Spleen (tissue), 11 donors: ENCODE measurements around the gene PKNOX1. TPM values are rescaled to one million over a fixed set of nuclear protein-coding genes. Genes with fewer than 3 reads are reported as not detected.
A peak's percentile ranks its signal among the peaks of the same experiment; 100 is the strongest.

ENCODE experiments used
- DNase-seq: peaks from one replicate; pipeline ENCODE4 v3.0.0-alpha.2; 2020
- H3K27ac ChIP-seq, 8 donors: fragments of 200-600 bp; sonication (generic) in 7 of 8; 1 replicate in 4 of 8; 2 replicates in 4 of 8; pipeline versions ENCODE4 v1.5.0 to v1.8.0; 2016 to 2021; ENCODE audit warnings: inconsistent platforms in 4 of 8, mild to moderate bottlenecking in 4 of 8, moderate library complexity in 1 of 8
- H3K27me3 ChIP-seq, 7 donors: fragments of 200-600 bp; sonication (generic) in 6 of 7; replicated peaks in 1 of 7; 1 replicate in 4 of 7; 2 replicates in 3 of 7; pipeline versions ENCODE4 v1.5.0 to v1.8.0; 2016 to 2021; ENCODE audit warnings: inconsistent platforms in 3 of 7, mild to moderate bottlenecking in 1 of 7
- H3K36me3 ChIP-seq, 6 donors: fragments of 200-600 bp; sonication (generic) in 5 of 6; 1 replicate in 4 of 6; 2 replicates in 2 of 6; pipeline versions ENCODE4 v1.5.0 to v1.8.0; 2016 to 2021; ENCODE audit warnings: inconsistent platforms in 2 of 6
- H3K4me1 ChIP-seq, 6 donors: fragments of 200-600 bp; sonication (generic) in 5 of 6; 1 replicate in 3 of 6; 2 replicates in 3 of 6; pipeline versions ENCODE4 v1.5.0 to v1.8.0; 2016 to 2021; ENCODE audit warnings: inconsistent platforms in 3 of 6
- H3K4me3 ChIP-seq, 8 donors: fragments of 200-600 bp; sonication (generic) in 7 of 8; 1 replicate in 4 of 8; 2 replicates in 4 of 8; pipeline versions ENCODE4 v1.5.0 to v1.8.0; 2016 to 2021; ENCODE audit warnings: inconsistent platforms in 4 of 8, mild to moderate bottlenecking in 4 of 8, moderate library complexity in 2 of 8
- H3K9me3 ChIP-seq, 8 donors: fragments of 200-600 bp; sonication (generic) in 7 of 8; 1 replicate in 4 of 8; 2 replicates in 4 of 8; pipeline versions ENCODE4 v1.5.0 to v1.8.0; 2016 to 2021; ENCODE audit warnings: inconsistent platforms in 4 of 8
- POLR2A ChIP-seq, 3 donors: fragments of 450-650 bp; IDR thresholded peaks; one replicate each; pipeline ENCODE4 v1.5.1; 2017; ENCODE audit warnings: antibody characterized with exemption in 3 of 3, mild to moderate bottlenecking in 1 of 3
- POLR2AphosphoS5 ChIP-seq, 3 donors: sonication (generic); formaldehyde crosslinking; IDR thresholded peaks; one replicate each; pipeline ENCODE4 v1.5.1; 2017; ENCODE audit warnings: antibody characterized with exemption in 3 of 3
- WGBS, 5 donors: extraction: QIAGEN DNeasy Blood & Tissue Kit in 3 of 5; methylation state at CpG; one replicate each; pipeline versions ENCODE4 v1.1.5 to v1.1.7; 2013 to 2018; 5-methylcytosine and 5-hydroxymethylcytosine counted together
- intact Hi-C: fragments of 100-400 bp; cut with DNase I; formaldehyde crosslinking; loops from one replicate; pipeline ENCODE4 v1.15.0; 2023; ENCODE audit warnings: low total_unique reads
- polyA plus RNA-seq, 3 donors: library from polyadenylated mRNA; stranded (reverse); fragments of 200-250 nt; gene quantifications; one replicate each; pipeline ENCODE4 v1.2.1, GENCODE V29; 2013
- total RNA-seq, 7 donors: library from RNA; depleted of rRNA in 3 of 7; stranded (reverse); fragments of >200 nt in 3 of 7; fragmentation: NEBNext Ultra II Directional in 4 of 7; extraction: Animal tissue kit (Norgen Biotek cat#: 25700) in 4 of 7; gene quantifications; one replicate each; pipeline versions ENCODE4 v1.1.0 to v1.2.1, GENCODE V29; 2016 to 2021
- TF ChIP-seq, protein P1 (sequence below), 11 experiments: fragments of 200-600 bp in 7 of 11; fragments of 450-650 bp in 4 of 11; sonication (generic) in 4 of 11; IDR thresholded peaks in 8 of 11; conservative IDR thresholded peaks in 3 of 11; 1 replicate in 7 of 11; 2 replicates in 4 of 11; pipeline versions ENCODE4 v1.4.0 to v1.8.0; 2016 to 2021; ENCODE audit warnings: antibody characterized with exemption in 11 of 11, inconsistent platforms in 4 of 11, mild to moderate bottlenecking in 1 of 11
- donor health status: healthy with polysubstance abuse.
- donor health status: DM: no; HTN: no; CAD: no; lungs with moderate emphysema.
- donor health status: DM: no; HTN: no; CAD: no.
- donor health status: Bipolar disorder and iron deficiency.
- donor health status: healthy.
- donor health status: DM: no; HTN: no; CAD: no.
- donor health status: DM: yes; HTN: yes; CAD: no.

The PKNOX1 gene
- total and polyA plus RNA-seq, 10 donors, result 7.3 to 21.2 (median 12.7) TPM

DNA sequence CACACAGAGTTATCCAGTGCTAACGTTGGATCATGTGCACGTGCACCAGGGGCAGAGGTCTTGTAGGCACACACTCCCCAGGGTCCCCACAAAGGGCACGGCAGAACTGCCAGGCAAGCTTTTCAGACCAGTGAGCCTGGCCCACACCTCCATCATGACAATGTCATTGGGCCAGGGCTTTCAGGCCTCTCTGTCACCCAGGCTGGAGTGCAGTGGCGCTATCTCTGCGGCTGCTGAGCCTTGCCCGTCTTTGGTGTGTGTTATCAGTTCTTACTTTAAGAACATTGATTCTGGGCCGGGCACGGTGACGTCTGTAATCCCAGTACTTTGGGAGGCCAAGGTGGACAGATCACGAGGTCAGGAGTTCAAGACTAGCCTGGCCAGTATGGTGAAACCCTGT is 44.2 kb downstream of the PKNOX1 start:
- intact Hi-C loops, result no loop called here
- no peaks in the 10 kb centered on the region for H3K9me3 ChIP-seq
- H3K4me3 ChIP-seq, result no peak overlapping the region
- no peak for DNase-seq
- no peaks in the 10 kb centered on the region for H3K27me3 ChIP-seq
- WGBS, 5 donors, result 74 to 96% (median 90%) methylated on average over 2 to 10 of the region's 10 CpGs
- peaks cover 0 to 31% (median 14%) of the 10 kb centered on the region in 6 donors for H3K4me1 ChIP-seq
- H3K27ac ChIP-seq, result no peak overlapping the region
- peaks cover 0 to 91% (median 49%) of the 10 kb centered on the region in 6 donors for H3K36me3 ChIP-seq
- TF ChIP-seq, protein P1, sequence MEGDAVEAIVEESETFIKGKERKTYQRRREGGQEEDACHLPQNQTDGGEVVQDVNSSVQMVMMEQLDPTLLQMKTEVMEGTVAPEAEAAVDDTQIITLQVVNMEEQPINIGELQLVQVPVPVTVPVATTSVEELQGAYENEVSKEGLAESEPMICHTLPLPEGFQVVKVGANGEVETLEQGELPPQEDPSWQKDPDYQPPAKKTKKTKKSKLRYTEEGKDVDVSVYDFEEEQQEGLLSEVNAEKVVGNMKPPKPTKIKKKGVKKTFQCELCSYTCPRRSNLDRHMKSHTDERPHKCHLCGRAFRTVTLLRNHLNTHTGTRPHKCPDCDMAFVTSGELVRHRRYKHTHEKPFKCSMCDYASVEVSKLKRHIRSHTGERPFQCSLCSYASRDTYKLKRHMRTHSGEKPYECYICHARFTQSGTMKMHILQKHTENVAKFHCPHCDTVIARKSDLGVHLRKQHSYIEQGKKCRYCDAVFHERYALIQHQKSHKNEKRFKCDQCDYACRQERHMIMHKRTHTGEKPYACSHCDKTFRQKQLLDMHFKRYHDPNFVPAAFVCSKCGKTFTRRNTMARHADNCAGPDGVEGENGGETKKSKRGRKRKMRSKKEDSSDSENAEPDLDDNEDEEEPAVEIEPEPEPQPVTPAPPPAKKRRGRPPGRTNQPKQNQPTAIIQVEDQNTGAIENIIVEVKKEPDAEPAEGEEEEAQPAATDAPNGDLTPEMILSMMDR (IDR thresholded peaks at IDR 0.05 in 8 of 11, conservative IDR thresholded peaks at IDR 0.05 in 3 of 11), result no peak
- TF ChIP-seq POLR2AphosphoS5 (IDR thresholded peaks at IDR 0.05) (no peak), POLR2A (IDR thresholded peaks at IDR 0.05) (no peak)

DNA sequence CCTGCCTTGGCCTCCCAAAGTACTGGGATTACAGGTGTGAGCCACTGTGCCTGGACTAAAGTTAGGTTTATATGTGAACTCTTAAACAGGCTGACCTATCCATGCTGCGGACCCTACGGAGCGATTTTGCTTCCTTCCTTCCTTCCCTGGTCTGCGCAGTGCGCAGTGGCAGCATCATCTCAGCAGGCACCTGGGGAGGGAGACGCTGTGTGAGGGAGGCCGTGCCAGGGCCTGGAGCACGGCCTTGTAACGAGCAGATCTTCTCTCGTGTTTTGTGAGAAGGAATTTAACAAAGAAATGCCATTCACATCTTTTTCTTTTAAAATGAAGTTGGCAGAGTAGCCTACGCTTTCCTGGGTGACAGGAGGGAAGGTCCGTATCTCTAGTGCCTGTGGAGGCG is 45.8 kb downstream of the PKNOX1 start:
- H3K27me3 ChIP-seq, result no peaks in the 10 kb centered on the region
- no peak overlapping the region for H3K27ac ChIP-seq
- H3K36me3 ChIP-seq, result peaks cover 0 to 91% (median 59%) of the 10 kb centered on the region in 6 donors
- 91 to 96% (median 93%) methylated on average over 13 of the region's 13 CpGs for WGBS, 5 donors
- no peak for DNase-seq
- H3K9me3 ChIP-seq, result no peaks in the 10 kb centered on the region
- intact Hi-C loops, result no loop called here
- TF ChIP-seq, protein P1 (IDR thresholded peaks at IDR 0.05 in 8 of 11, conservative IDR thresholded peaks at IDR 0.05 in 3 of 11), result no peak
- TF ChIP-seq POLR2A (IDR thresholded peaks at IDR 0.05) (no peak), POLR2AphosphoS5 (IDR thresholded peaks at IDR 0.05) (no peak)
- peaks cover 0 to 30% (median 14%) of the 10 kb centered on the region in 6 donors for H3K4me1 ChIP-seq
- no peak overlapping the region for H3K4me3 ChIP-seq

DNA sequence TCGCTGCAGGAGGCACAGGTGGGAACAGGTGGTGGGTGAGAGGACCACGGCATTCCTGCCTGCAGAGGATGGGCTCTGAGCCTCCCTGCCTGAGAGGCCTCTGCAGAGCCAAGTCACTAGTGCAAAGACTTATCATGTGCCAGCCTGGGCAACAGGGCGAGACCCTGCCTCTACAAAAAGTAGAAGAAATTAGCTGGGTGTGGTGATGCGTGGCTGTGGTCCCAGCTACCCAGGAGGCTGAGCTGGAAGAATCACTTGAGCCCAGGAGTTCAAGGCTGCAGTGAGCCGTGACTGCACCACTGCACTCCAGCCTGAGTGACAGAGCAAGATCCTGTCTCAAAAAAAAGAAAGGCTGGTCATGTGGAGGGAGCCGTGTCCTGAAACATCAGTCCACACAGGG is 46.4 kb downstream of the PKNOX1 start:
- H3K27me3 ChIP-seq, result no peaks in the 10 kb centered on the region
- peaks cover 0 to 97% (median 64%) of the 10 kb centered on the region in 6 donors for H3K36me3 ChIP-seq
- DNase-seq, result no peak
- H3K4me1 ChIP-seq, result peaks cover 0 to 24% (median 13%) of the 10 kb centered on the region in 6 donors
- intact Hi-C loops, result no loop called here
- no peak overlapping the region for H3K27ac ChIP-seq
- TF ChIP-seq POLR2A (IDR thresholded peaks at IDR 0.05), result no peak
- no peak overlapping the region for H3K4me3 ChIP-seq
- H3K9me3 ChIP-seq, result no peaks in the 10 kb centered on the region
- WGBS, 5 donors, result 72 to 87% (median 81%) methylated on average over 6 of the region's 6 CpGs

DNA sequence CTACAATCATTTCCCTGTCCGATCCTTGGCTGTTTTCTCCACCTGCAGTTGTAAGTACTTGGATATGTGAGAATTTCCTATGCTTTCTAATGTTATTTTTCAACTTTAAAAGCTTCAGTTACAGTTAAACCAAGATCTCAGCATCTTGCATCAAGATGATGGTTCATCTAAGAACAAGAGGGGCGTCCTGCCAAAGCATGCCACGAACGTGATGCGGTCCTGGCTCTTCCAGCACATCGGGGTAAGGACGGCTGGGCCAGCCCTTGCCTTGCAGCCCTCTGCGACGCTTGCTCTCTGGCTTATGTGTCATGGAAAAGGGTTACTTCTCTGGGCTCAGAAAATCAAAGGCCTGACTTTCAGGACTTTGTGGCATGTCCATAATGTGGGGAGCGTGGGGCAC is 46.8 kb downstream of the PKNOX1 start:
- H3K36me3 ChIP-seq, result peaks cover 0 to 97% (median 63%) of the 10 kb centered on the region in 6 donors

DNA sequence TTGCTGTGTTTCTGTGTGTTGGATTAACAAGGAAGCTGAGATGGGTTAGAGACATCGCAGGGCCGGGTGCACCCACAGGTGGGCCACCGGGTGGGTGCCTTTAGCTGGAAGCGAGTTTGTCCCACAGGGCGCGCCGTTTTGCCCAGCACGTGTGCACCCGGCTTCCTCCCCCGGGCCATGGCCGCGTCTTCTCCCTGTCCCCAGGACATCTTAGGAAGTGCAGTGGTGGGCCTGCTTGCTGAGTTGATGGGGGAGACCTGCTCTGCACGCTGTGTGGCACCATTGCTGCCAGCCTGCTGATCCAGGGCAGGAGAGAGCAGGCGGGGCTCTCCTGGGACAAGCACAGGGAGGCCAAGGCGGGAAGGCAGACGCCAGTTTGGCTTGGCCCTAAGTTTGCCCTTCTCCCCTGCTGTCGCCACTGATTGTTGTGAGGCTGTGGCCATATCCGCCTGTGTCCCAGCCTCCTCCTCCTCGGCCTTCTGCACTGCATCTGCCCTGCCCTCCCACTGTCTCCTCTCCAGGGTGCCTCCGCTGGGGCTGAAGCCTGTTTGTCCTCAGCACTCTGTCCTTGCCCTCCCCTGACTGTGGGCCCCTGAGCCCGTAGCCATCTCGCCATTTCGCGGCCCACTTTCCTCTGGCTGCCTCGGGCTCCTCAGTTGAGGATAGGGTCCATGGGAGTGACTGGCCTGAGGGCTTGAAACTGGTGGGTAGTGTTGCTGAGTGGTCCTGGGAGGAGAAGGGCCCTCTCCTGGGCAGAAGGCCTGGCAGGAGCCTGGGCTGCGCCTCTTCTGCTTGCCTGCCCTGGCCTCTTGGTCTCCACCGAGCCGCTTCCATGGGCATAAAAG is 47.6 kb downstream of the PKNOX1 start:
- TF ChIP-seq POLR2A (IDR thresholded peaks at IDR 0.05) (no peak), POLR2AphosphoS5 (IDR thresholded peaks at IDR 0.05) (peak in 1 of 3 donors; percentile 13)
- peak; percentile 62 for DNase-seq
- peaks cover 0 to 13% (median 4%) of the 10 kb centered on the region in 6 donors for H3K4me1 ChIP-seq
- no peaks in the 10 kb centered on the region for H3K9me3 ChIP-seq
- WGBS, 5 donors, result 94 to 96% (median 94%) methylated on average over 27 to 28 of the region's 28 CpGs
- H3K27ac ChIP-seq, result no peak overlapping the region
- H3K27me3 ChIP-seq, result no peaks in the 10 kb centered on the region
- intact Hi-C loops, result no loop called here
- H3K36me3 ChIP-seq, result peaks cover 0 to 97% (median 57%) of the 10 kb centered on the region in 6 donors
- no peak overlapping the region for H3K4me3 ChIP-seq

More for the DNA sequence above, 46.8 kb downstream of the PKNOX1 start:
- Histone ChIP-seq H3K27ac (no peak overlapping the region), H3K4me1 (peaks cover 0 to 20% (median 9%) of the 10 kb centered on the region in 6 donors), H3K4me3 (no peak overlapping the region), H3K9me3 (no peaks in the 10 kb centered on the region), H3K27me3 (no peaks in the 10 kb centered on the region)
- intact Hi-C loops, result no loop called here
- WGBS, 5 donors, result 94 to 98% (median 96%) methylated on average over 10 of the region's 10 CpGs
- no peak for TF ChIP-seq POLR2A (IDR thresholded peaks at IDR 0.05)
- no peak for DNase-seq
